GM23338 (cell line): ENCODE measurements around the gene IFITM5.

Experiments used
- CREB1 ChIP-seq: fragments of 250-450 bp; sonication (Bioruptor Pico); IDR thresholded peaks from 2 replicates; pipeline ENCODE4 v1.5.0; 2020; ENCODE audit warnings: low read depth, mild to moderate bottlenecking, moderate library complexity
- EZH2 ChIP-seq: fragments of 200-600 bp; sonication (generic); IDR thresholded peaks from one replicate; pipeline ENCODE4 v1.8.0; 2017; ENCODE audit warnings: antibody characterized with exemption, mild to moderate bottlenecking, low read depth; ENCODE audit not compliant: unreplicated experiment
- EZH2phosphoT487 ChIP-seq: fragments of 200-600 bp; sonication (generic); IDR thresholded peaks from one replicate; pipeline ENCODE4 v1.8.1; 2018; ENCODE audit warnings: antibody characterized with exemption; ENCODE audit not compliant: unreplicated experiment
- JUNB ChIP-seq: IDR thresholded peaks from one replicate; pipeline ENCODE4 v1.6.1; 2016; ENCODE audit warnings: antibody characterized with exemption; ENCODE audit not compliant: unreplicated experiment
- NANOG ChIP-seq: IDR thresholded peaks from 2 replicates; pipeline ENCODE4 v1.6.1; 2016; ENCODE audit warnings: antibody characterized with exemption, borderline replicate concordance
- POLR2AphosphoS5 ChIP-seq: IDR thresholded peaks from 2 replicates; pipeline ENCODE4 v1.6.1; 2016; ENCODE audit warnings: antibody characterized with exemption, low read depth
- TF ChIP-seq, protein P1 (sequence below): IDR thresholded peaks from one replicate; pipeline ENCODE4 v1.6.1; 2018; ENCODE audit warnings: antibody characterized with exemption; ENCODE audit not compliant: unreplicated experiment
- TF ChIP-seq, protein P2 (sequence below), 2 experiments: fragments of 200-600 bp in 1 of 2; sonication (generic) in 1 of 2; conservative IDR thresholded peaks; 2 replicates each; pipeline versions ENCODE4 v1.5.1 to v1.6.1; 2016 to 2017; ENCODE audit warnings: antibody characterized with exemption in 2 of 2, low read depth in 2 of 2, mild to moderate bottlenecking in 2 of 2, moderate library complexity in 1 of 2

- TF ChIP-seq, protein P1, sequence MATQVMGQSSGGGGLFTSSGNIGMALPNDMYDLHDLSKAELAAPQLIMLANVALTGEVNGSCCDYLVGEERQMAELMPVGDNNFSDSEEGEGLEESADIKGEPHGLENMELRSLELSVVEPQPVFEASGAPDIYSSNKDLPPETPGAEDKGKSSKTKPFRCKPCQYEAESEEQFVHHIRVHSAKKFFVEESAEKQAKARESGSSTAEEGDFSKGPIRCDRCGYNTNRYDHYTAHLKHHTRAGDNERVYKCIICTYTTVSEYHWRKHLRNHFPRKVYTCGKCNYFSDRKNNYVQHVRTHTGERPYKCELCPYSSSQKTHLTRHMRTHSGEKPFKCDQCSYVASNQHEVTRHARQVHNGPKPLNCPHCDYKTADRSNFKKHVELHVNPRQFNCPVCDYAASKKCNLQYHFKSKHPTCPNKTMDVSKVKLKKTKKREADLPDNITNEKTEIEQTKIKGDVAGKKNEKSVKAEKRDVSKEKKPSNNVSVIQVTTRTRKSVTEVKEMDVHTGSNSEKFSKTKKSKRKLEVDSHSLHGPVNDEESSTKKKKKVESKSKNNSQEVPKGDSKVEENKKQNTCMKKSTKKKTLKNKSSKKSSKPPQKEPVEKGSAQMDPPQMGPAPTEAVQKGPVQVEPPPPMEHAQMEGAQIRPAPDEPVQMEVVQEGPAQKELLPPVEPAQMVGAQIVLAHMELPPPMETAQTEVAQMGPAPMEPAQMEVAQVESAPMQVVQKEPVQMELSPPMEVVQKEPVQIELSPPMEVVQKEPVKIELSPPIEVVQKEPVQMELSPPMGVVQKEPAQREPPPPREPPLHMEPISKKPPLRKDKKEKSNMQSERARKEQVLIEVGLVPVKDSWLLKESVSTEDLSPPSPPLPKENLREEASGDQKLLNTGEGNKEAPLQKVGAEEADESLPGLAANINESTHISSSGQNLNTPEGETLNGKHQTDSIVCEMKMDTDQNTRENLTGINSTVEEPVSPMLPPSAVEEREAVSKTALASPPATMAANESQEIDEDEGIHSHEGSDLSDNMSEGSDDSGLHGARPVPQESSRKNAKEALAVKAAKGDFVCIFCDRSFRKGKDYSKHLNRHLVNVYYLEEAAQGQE: no peak
- TF ChIP-seq POLR2AphosphoS5 (no peak), EZH2 (peak; percentile 19), CREB1 (CRISPR knock-in tag) (no peak), EZH2phosphoT487 (peak; percentile 8), JUNB (no peak), NANOG (no peak)
- TF ChIP-seq, protein P2, sequence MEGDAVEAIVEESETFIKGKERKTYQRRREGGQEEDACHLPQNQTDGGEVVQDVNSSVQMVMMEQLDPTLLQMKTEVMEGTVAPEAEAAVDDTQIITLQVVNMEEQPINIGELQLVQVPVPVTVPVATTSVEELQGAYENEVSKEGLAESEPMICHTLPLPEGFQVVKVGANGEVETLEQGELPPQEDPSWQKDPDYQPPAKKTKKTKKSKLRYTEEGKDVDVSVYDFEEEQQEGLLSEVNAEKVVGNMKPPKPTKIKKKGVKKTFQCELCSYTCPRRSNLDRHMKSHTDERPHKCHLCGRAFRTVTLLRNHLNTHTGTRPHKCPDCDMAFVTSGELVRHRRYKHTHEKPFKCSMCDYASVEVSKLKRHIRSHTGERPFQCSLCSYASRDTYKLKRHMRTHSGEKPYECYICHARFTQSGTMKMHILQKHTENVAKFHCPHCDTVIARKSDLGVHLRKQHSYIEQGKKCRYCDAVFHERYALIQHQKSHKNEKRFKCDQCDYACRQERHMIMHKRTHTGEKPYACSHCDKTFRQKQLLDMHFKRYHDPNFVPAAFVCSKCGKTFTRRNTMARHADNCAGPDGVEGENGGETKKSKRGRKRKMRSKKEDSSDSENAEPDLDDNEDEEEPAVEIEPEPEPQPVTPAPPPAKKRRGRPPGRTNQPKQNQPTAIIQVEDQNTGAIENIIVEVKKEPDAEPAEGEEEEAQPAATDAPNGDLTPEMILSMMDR (conservative IDR thresholded peaks at IDR 0.05; ENCODE audit: low read depth in 2 of 2): no peak
Observed at GRCh38 chr11:279040-279965, 20.0 kb downstream of the IFITM5 start.
